22Rv1 (cell line): ENCODE data around the gene ZNF438.

Source experiments
- ZFX ChIP-seq: fragments of 450-650 bp; IDR thresholded peaks from 2 replicates; pipeline ENCODE4 v1.6.1; 2017; ENCODE audit warnings: antibody characterized with exemption, borderline replicate concordance
- TF ChIP-seq, protein P1 (sequence below): fragments of 450-650 bp; IDR thresholded peaks from 2 replicates; pipeline ENCODE4 v1.5.1; 2017; ENCODE audit warnings: mild to moderate bottlenecking

DNA sequence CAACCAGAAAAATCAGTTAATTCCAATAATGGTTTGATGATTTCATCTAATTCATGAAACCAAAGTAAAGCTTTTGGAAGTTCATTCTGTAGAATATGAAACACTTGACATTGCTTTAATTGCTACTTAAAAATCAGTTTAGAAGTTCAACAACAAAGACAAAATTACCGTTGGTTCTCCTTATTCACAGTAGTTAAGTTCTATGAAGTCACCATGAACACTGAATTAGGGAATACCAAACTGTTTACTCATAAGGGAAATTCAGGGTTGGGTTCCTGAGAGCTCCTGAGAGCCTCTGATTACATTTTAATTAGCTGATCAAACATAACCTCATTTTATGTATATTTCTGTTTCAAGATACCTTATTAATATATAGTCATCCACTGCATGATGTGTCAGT is 46.2 kb downstream of the ZNF438 start:
- TF ChIP-seq, protein P1, sequence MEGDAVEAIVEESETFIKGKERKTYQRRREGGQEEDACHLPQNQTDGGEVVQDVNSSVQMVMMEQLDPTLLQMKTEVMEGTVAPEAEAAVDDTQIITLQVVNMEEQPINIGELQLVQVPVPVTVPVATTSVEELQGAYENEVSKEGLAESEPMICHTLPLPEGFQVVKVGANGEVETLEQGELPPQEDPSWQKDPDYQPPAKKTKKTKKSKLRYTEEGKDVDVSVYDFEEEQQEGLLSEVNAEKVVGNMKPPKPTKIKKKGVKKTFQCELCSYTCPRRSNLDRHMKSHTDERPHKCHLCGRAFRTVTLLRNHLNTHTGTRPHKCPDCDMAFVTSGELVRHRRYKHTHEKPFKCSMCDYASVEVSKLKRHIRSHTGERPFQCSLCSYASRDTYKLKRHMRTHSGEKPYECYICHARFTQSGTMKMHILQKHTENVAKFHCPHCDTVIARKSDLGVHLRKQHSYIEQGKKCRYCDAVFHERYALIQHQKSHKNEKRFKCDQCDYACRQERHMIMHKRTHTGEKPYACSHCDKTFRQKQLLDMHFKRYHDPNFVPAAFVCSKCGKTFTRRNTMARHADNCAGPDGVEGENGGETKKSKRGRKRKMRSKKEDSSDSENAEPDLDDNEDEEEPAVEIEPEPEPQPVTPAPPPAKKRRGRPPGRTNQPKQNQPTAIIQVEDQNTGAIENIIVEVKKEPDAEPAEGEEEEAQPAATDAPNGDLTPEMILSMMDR = no peak
- TF ChIP-seq ZFX = no peak
